Measurements from ENCODE around the gene MYO18A.

Gene MYO18A

DNA sequence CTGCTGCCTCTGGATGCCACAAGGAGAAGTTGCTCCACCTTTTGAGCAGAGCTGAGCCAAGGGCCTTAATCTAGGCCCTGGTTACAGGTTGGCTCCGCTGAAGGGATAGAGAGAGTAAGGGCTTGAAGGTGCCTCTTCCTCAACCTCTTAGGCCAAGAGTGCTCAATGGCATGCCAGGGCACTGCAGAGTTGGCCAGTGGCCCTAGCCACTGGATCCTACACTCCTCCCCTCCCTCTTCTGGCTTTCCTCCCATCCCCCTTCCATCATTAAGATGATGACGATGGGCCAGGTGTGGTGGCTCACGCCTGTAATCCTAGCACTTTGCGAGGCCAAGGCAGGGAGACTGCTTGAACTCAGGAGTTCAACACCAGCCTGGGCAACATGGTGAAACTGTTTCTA lies 50.5 kb downstream of the MYO18A start:
- no peak for DNase-seq (ENCODE audit: low read depth in 2 of 2)

- no peak for DNase-seq (ENCODE audit: low read depth in 2 of 2)
Measured at GRCh38 chr17:29127840-29128239, 52.4 kb downstream of the MYO18A start.

GRCh38 chr17:29126268-29126930 lies 53.8 kb downstream of the MYO18A start:
- DNase-seq (ENCODE audit: low read depth in 2 of 2): no peak

GRCh38 chr17:29125651-29126050 lies 54.5 kb downstream of the MYO18A start:
- no peak for DNase-seq (ENCODE audit: low read depth in 2 of 2)

DNA sequence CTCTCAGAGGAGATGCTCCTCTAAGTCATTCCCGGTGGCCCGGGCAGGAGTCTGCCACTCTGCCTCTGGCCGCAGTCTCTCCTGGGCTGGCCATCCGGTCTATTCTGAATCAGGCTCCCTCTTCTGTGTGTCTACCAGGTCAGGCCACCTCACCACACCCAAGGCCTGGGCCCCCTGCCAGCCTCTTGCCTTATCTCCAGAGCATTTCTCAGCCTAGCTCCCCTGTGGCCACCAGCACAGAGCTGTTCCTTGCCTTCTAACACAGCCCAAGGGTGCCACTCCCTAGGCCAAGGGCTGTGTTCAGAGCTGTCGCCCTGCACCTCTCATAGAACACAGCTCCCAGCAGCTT lies 55.3 kb downstream of the MYO18A start:
- DNase-seq (ENCODE audit: low read depth in 2 of 2): no peak

DNA sequence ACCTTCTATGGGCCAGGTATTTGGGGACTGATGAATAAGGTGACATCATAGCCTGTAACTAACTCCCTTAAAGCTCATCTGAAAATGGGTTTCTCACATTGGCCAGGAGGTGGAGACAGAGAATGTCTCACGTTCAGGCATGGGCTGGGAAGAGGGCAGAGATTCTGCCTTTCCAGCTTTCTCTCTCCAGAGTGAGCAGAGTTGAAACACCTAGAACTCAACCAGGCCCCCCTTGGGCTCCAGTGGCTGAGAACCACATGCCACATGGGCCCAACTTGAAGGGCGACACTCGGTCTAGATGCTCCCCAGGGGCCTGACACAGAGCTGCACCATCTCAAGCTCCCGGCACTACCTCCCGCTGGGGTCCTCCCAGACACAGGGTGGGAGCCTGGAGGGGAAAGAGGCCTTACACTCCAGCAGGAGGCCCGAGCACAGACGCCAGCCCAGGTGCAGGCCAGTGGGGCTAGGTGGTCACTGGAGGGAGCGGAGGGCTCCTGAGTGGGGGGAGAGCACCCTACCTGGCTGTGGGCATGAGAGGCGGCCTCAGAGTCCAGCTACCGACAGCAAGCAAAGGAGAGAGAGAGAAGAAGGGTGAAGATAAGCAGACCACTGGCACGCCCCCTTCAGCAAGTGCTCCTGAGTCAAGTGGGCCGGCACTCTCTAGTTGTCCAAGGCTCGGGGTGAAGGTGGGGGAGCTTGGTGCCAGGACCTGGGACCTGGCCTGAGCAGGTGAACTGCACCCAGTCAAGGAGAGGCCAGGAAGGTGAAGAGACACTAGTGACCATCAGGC lies 55.9 kb downstream of the MYO18A start:
- no peak for DNase-seq (ENCODE audit: low read depth in 2 of 2)

DNA sequence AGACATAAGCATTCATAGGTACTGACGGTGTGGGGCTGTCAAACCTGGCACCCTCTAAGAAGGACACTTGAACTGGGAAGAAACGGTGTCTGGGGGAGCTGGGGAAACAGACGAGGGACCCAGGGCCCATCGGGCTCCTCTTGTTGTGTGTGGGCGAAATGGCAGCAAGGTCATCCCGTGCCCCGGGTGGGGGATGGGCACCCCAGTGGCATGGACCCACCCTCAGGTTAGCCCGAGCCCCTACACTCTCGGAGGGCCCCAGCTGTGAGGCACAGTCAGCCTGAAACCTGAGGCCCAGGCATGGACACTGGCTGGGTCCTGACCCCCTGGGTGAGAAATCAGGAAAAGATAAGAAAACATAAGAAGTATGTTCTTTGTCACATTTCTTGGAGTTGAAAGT lies 57.1 kb downstream of the MYO18A start:
- DNase-seq (ENCODE audit: low read depth in 2 of 2): no peak

DNA sequence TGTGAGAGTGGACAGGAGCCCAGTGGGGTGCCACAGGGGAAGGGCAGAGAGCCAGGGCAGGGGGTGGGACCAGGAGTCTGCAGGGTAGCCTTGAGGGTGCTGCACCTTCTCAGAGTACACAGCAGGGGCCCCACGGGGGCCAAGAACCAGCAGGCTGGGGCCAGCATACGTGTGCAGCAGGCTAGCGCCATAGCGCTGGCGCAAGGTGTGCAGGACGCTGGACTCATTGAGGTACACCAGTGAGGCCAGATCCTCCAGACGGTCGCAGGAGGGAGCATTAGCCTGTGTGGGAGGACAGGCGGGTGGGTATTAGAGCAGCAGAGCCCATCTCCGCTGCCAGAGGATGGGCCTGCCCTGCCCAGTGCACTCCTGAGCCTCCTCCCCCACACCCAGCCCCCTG lies 58.8 kb downstream of the MYO18A start:
- DNase-seq (ENCODE audit: low read depth in 2 of 2): no peak

- no peak for DNase-seq (ENCODE audit: low read depth in 2 of 2)
Measured at GRCh38 chr17:29120433-29120832, 59.8 kb downstream of the MYO18A start.

- DNase-seq (ENCODE audit: low read depth in 2 of 2): no peak
Measured at GRCh38 chr17:29119265-29119664, 60.9 kb downstream of the MYO18A start.

DNA sequence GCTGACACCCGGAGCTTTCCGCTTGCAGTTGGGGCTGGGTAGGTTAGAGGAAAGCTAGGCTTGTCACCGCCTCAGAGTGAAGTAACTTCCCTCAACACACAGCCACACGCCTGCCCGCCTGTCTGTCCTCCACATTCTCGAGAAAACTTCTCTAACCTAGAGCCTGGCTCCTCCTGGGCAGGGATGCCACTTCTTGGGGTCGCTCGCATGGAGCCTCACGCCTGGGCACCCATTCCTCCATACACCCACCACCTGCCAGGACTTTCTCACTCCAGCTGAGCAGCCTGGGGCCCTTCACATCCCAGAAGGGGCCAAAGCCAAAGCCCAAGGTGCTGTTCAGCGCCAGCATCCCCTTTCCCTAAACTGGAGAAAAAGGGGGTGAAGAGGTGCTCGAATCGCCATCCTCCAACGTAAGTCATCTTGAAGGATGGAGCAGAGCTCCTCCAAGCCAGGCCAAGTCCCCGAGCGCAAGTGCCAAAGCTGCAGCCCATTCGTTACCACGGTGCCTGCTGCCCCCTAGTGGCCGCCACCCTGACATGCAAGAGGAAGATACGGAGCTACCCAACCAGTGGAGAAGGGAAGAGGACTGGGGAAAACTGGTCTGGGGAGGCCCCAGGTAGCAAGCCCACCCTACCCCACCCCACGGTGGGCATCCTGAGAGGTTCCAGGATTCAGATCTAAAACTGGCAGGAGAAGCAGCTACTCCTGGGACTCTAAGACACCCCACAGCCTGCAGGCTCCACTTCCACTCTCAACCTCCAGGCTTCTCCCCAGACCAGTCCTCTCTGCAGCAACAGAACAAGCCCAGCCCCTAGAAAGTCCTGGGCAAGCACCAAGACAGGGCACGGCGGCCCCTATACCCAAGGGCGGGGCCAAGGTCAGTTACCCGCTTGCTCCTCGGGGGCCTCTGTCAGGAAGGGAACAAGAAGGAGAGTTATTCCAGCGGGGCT lies 63.1 kb downstream of the MYO18A start:
- peak; percentile 72 to 80 for DNase-seq (ENCODE audit: low read depth in 2 of 2)

- peak; percentile 33 to 42 for DNase-seq (ENCODE audit: low read depth in 2 of 2)
Measured at GRCh38 chr17:29115961-29116803, 64.0 kb downstream of the MYO18A start.

GRCh38 chr17:29115435-29115834 lies 64.8 kb downstream of the MYO18A start:
- no peak for DNase-seq (ENCODE audit: low read depth in 2 of 2)

GRCh38 chr17:29114141-29114540 lies 66.1 kb downstream of the MYO18A start:
- DNase-seq (ENCODE audit: low read depth in 2 of 2): no peak

DNA sequence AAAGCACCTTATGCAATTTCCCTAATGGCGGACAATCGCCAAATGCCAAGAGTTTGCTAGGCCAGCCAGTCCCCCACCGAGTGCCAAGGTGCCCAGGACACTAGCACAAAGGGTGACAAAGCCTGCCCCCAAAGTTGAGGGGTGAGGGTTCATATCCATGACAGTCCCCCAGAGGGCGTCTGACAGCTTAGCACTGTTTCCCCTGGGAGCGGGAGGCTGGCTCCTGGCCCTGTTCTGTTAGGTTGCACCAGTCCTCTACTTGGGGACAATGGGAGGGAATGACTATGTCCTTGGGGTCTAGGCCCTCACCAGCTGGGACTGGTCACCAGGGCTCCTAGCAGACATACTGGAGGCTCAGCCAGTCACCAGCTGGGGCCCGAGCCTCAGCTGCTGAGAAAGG lies 66.9 kb downstream of the MYO18A start:
- no peak for DNase-seq (ENCODE audit: low read depth in 2 of 2)

DNA sequence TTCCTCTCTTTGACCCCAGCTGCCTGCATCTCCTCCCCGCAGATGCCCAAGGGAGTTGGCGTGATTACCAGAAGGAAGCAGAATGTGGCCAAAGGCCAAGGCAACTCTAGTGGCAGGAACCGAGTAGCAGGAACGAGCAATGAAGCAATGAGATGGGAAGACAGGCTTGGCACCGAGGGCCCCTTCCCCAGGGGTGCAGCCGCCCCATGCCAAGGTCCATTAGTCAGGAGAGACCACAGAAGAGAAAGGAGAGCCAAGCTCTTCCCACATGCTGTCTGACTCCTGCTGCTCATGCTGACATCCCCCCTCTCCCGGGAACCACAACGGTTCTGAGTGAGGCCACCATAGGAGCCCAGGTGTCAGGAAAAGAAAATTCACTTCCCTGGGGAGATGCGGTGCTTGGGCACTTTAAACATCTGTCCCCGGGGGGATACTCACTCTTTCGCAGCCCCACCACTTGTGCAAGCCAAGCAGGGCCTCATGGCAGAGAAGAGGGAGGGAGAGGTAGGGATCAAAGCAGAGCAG lies 67.4 kb downstream of the MYO18A start:
- DNase-seq (ENCODE audit: low read depth in 2 of 2): no peak

- DNase-seq (ENCODE audit: low read depth in 2 of 2): peak; percentile 73
Measured at GRCh38 chr17:29111816-29112499, 68.2 kb downstream of the MYO18A start.

GRCh38 chr17:29110372-29110757 lies 69.8 kb downstream of the MYO18A start:
- no peak for DNase-seq (ENCODE audit: low read depth in 2 of 2)

DNA sequence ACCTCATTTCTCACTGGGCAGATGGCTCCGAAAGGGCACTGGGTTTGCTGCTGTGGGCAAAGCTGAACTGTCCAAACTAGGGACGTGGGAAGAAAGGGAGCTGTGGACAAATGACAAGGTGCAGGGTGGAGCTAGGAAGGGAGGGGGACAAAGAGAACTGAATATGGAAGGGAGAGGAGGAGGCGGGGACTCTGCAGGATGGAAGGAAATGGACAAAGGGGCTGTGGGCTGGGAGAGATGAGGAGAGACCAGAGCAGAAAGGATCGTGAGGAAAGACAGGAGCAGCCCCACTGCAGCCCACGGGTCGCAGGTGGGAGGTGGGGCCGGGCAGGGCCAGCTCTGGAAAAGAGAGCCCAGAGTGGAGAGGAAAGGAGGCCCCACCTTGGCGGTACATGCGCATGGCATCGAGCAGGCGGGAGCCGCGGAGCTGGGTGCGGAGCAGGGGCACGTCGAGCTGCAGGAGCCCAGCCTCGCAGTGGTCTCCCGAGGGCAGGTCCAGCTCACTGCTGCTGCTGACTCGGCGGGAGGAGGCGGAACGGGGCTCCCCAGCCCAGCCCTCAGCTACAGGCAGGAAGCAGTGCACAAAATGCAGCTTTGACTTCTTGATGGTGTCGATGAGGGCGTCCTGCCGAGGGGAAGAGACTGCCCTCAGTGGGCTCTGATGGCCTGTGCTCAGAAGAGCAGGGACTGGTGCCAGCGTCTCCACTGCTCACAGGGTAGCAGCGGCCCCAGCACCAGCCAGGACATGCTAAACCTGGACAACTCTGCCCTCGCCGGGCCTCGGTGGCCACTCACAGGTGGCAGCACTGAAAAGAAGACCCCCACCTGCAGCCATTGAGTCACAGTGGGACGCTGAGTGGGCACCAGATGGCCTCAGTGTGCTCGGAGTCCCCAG lies 70.5 kb downstream of the MYO18A start:
- no peak for DNase-seq (ENCODE audit: low read depth in 2 of 2)
